NT2/D1 (cell line): ENCODE results near the gene FRMD4A.

ENCODE experiments used
- SUZ12 ChIP-seq: IDR thresholded peaks from 2 replicates; pipeline ENCODE4 v1.6.1; 2011; ENCODE audit not compliant: insufficient read length, insufficient read depth; ENCODE audit errors: extremely low read depth
- YY1 ChIP-seq: IDR thresholded peaks from 2 replicates; pipeline ENCODE4 v1.6.1; 2011; ENCODE audit not compliant: insufficient read length, insufficient read depth
- ZNF274 ChIP-seq: IDR thresholded peaks from 2 replicates; pipeline ENCODE4 v1.6.1; 2011; ENCODE audit warnings: mild to moderate bottlenecking, low read depth, low read length

DNA sequence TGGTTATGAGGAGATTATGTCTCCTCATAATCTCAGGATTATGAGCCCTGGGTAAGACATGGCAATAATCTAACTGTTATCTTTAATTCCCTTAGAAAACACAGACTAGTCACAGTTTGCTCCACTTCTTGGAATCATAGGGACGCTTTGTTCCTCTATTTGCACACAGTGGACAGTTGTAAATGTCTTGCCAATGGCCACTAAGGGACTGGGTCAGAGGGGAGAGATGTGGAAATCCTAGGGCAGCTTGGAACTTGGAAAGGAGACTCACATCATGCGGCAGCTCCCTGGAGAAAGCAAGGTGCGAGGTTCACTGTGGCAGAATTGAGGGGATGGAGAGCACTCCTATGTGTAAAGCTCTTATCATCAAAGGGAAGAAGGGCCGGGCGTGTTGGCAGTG is 477.9 kb downstream of the FRMD4A start:
- TF ChIP-seq YY1, result no peak
- no peak for TF ChIP-seq ZNF274
- no peak for TF ChIP-seq SUZ12
